Thyroid gland (tissue), 4 donors: ENCODE measurements around the gene RRP9. TPM values are rescaled to one million over a fixed set of nuclear protein-coding genes. Genes with fewer than 3 reads are reported as not detected.

Source experiments
- DNase-seq, 2 donors: peaks; one replicate each; pipeline ENCODE4 v3.0.0-alpha.2; 2019
- H3K27ac ChIP-seq, 3 donors: fragments of 200-600 bp; sonication (generic); 1 replicate in 2 of 3; 2 replicates in 1 of 3; pipeline ENCODE4 v1.5.1; 2016 to 2019; ENCODE audit warnings: mild to moderate bottlenecking in 1 of 3, moderate library complexity in 1 of 3
- H3K27me3 ChIP-seq: fragments of 200-600 bp; sonication (generic); one replicate; pipeline ENCODE4 v1.5.1; 2019
- H3K36me3 ChIP-seq, 2 donors: fragments of 200-600 bp; sonication (generic); one replicate each; pipeline ENCODE4 v1.5.1; 2016 to 2019
- H3K4me1 ChIP-seq, 2 donors: fragments of 200-600 bp; sonication (generic); one replicate each; pipeline ENCODE4 v1.5.1; 2017 to 2019
- H3K4me3 ChIP-seq, 3 donors: fragments of 200-600 bp; sonication (generic); replicated peaks in 1 of 3; 1 replicate in 2 of 3; 2 replicates in 1 of 3; pipeline ENCODE4 v1.5.1; 2016; ENCODE audit warnings: mild to moderate bottlenecking in 1 of 3
- H3K9me3 ChIP-seq: fragments of 200-600 bp; sonication (generic); one replicate; pipeline ENCODE4 v1.5.1; 2017
- CTCF ChIP-seq, 6 experiments: fragments of 200-600 bp in 3 of 6; fragments of 450-650 bp in 3 of 6; sonication (generic) in 3 of 6; IDR thresholded peaks; one replicate each; pipeline ENCODE4 v1.5.1; 2016 to 2019; ENCODE audit warnings: antibody characterized with exemption in 6 of 6, mild to moderate bottlenecking in 2 of 6, inconsistent platforms in 1 of 6, moderate library complexity in 1 of 6
- POLR2A ChIP-seq, 2 donors: fragments of 450-650 bp; IDR thresholded peaks; one replicate each; pipeline ENCODE4 v1.6.1; 2017; ENCODE audit warnings: antibody characterized with exemption in 2 of 2, mild to moderate bottlenecking in 2 of 2, moderate library complexity in 1 of 2
- WGBS, 2 donors: methylation state at CpG; one replicate each; pipeline ENCODE4 v1.1.5; 2017; 5-methylcytosine and 5-hydroxymethylcytosine counted together
- intact Hi-C: fragments of 100-400 bp; cut with DNase I; formaldehyde crosslinking; loops from one replicate; pipeline ENCODE4 v1.15.1; 2023
- total RNA-seq, 4 donors: library from RNA; depleted of rRNA; stranded (reverse); fragments of >200 nt; gene quantifications; one replicate each; pipeline ENCODE4 v1.2.3, GENCODE V29; 2016

Gene RRP9
- total RNA-seq, 4 donors from 2014 or later = 7.3 to 14.4 (median 11.9) TPM

DNA sequence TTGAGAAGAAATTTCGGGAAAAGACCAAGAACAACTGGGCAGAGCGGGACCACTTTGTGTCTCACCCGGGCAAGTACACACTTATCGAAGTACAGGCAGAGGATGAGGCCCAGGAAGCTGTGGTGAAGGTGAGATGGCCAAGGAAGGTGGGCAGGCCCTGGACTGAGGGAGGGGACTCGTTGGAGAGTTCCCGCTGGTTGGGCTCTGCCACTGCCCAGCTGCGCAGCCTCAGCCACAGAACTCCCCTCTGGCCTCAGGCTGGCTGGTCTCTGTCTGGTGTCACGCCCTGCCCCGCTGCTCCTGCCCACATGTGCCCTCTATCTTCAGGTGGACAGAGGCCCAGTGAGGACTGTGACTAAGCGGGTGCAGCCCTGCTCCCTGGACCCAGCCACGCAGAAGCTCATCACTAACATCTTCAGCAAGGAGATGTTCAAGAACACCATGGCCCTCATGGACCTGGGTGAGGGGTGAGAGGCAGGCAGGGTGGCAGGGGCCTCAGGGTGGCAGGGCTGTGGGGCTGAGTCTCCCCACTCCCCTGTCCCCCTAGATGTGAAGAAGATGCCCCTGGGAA is 2.8 kb upstream of the RRP9 start:
- TF ChIP-seq POLR2A (IDR thresholded peaks at IDR 0.05) (no peak), CTCF (IDR thresholded peaks at IDR 0.05) (no peak)
- intact Hi-C loops = loop anchor here (5.0 kb wide), 2 partner anchors 33 to 113 kb away; partner anchors contain the start of genes ABHD14A and DUSP7
- H3K4me3 ChIP-seq = no peak overlapping the region
- H3K27ac ChIP-seq = no peak overlapping the region
- H3K36me3 ChIP-seq = no peaks in the 10 kb centered on the region
- H3K27me3 ChIP-seq = no peaks in the 10 kb centered on the region
- DNase-seq = no peak
- H3K9me3 ChIP-seq = no peaks in the 10 kb centered on the region
- 87 to 88% methylated on average over 9 to 11 of the region's 11 CpGs for WGBS, 2 donors
- peaks cover 23 to 24% of the 10 kb centered on the region in 2 donors for H3K4me1 ChIP-seq

- no peak for TF ChIP-seq CTCF (IDR thresholded peaks at IDR 0.05)
- TF ChIP-seq POLR2A (IDR thresholded peaks at IDR 0.05) = no peak
- 96 to 98% methylated on average over 11 to 13 of the region's 21 CpGs for WGBS, 2 donors
- peak overlapping the region in 2 of 3 donors; percentile 81 to 96 for H3K27ac ChIP-seq
- H3K27me3 ChIP-seq = no peaks in the 10 kb centered on the region
- H3K9me3 ChIP-seq = no peaks in the 10 kb centered on the region
- DNase-seq = no peak
- H3K4me3 ChIP-seq = peak overlapping the region in 1 of 3 donors; percentile 33
- intact Hi-C loops = loop anchor here (5.0 kb wide), 2 partner anchors 34 to 114 kb away; partner anchors contain the start of genes ABHD14A and DUSP7
- peaks cover 23 to 24% of the 10 kb centered on the region in 2 donors for H3K4me1 ChIP-seq
- no peaks in the 10 kb centered on the region for H3K36me3 ChIP-seq
These were observed 2.0 kb upstream of the RRP9 start for GRCh38 chr3:51943451-51944391.

GRCh38 chr3:51942603-51943450 is 1.1 kb upstream of the RRP9 start:
- Histone ChIP-seq H3K4me1 (peaks cover 23 to 24% of the 10 kb centered on the region in 2 donors), H3K27ac (peak overlapping the region; percentile 81 to 96 (median 90)), H3K4me3 (peak overlapping the region; percentile 7 to 33 (median 15)), H3K9me3 (no peaks in the 10 kb centered on the region), H3K27me3 (no peaks in the 10 kb centered on the region), H3K36me3 (peaks cover under 1 to 4% of the 10 kb centered on the region in 2 donors)
- WGBS, 2 donors = 32 to 48% methylated on average over 10 to 16 of the region's 17 CpGs
- TF ChIP-seq CTCF (IDR thresholded peaks at IDR 0.05) = no peak
- TF ChIP-seq POLR2A (IDR thresholded peaks at IDR 0.05) = peak in 1 of 2 donors; percentile 38
- peak; percentile 80 to 84 for DNase-seq
- intact Hi-C loops = loop anchor here (5.0 kb wide), 2 partner anchors 34 to 114 kb away; partner anchors contain the start of genes ABHD14A and DUSP7

DNA sequence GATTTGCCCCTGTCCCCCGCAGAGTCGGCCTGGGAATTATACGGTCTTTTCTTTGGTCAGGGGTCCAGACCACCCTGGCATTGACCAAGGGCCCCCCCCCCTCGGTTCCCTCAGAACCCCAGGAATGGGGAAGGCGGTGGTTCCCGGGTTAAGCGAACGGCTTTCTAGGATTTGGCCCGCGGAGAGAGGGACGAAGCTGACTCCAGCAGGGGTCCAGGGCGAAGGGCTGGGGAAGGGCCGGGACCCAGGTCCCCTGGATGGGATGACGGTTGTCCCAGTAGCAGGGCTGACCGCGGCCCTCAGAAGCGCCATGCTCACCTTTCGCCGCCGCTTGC is 274 bp downstream of the RRP9 start:
- Histone ChIP-seq H3K9me3 (no peaks in the 10 kb centered on the region), H3K4me3 (peak overlapping the region; percentile 32 to 51 (median 39)), H3K36me3 (peaks cover 10 to 14% of the 10 kb centered on the region in 2 donors), H3K27ac (no peak overlapping the region), H3K4me1 (peaks cover 23 to 24% of the 10 kb centered on the region in 2 donors), H3K27me3 (no peaks in the 10 kb centered on the region)
- TF ChIP-seq CTCF (IDR thresholded peaks at IDR 0.05) (no peak), POLR2A (IDR thresholded peaks at IDR 0.05) (no peak)
- 0 to 1% methylated on average over 6 to 15 of the region's 20 CpGs for WGBS, 2 donors
- DNase-seq = no peak
- intact Hi-C loops = loop anchor here (5.0 kb wide), 2 partner anchors 36 to 116 kb away; partner anchors contain the start of genes ABHD14A and DUSP7
